ENCODE results near the gene SEMA5B.

GRCh38 chr3:122973893-122974615 is 53.5 kb downstream of the SEMA5B start:
- TF ChIP-seq CTCF (IDR thresholded peaks at IDR 0.05) (no peak), POLR2A (IDR thresholded peaks at IDR 0.05) (no peak)
